ENCODE measurements around the gene MRPL43. TPM values are rescaled to one million over a fixed set of nuclear protein-coding genes. Genes with fewer than 3 reads are reported as not detected.

MRPL43 gene
- total and polyA plus RNA-seq, 12 donors: 58.4 to 214 (median 129) TPM

- peaks cover 0 to 32% of the 10 kb centered on the region in 2 donors for H3K36me3 ChIP-seq (replicated peaks in 1 of 2)
- peak; percentile 66 to 87 (median 83) for DNase-seq
- TF ChIP-seq CTCF (IDR thresholded peaks at IDR 0.05) (no peak), POLR2A (IDR thresholded peaks at IDR 0.05) (peak in 1 of 2 donors; percentile 62)
- H3K27ac ChIP-seq: peak overlapping the region; percentile 2 to 98 (median 92)
- H3K4me3 ChIP-seq: peak overlapping the region in 3 of 4 donors; percentile 43 to 69 (median 58)
- H3K27me3 ChIP-seq: no peaks in the 10 kb centered on the region
- intact Hi-C loops (cut with DNase I): no loop called here
- WGBS, 4 donors: 3 to 10% (median 5%) methylated on average over 5 to 6 of the region's 6 CpGs
- H3K4me1 ChIP-seq (replicated peaks in 1 of 2): peaks cover 14 to 26% of the 10 kb centered on the region in 2 donors
- H3K9me3 ChIP-seq (replicated peaks in 1 of 3): no peaks in the 10 kb centered on the region
These were observed 45.4 kb upstream of the MRPL43 start for GRCh38 chr10:101032637-101033224.

GRCh38 chr10:101031796-101032636 is 44.7 kb upstream of the MRPL43 start:
- H3K27ac ChIP-seq: peak overlapping the region; percentile 2 to 98 (median 92)

GRCh38 chr10:101031128-101031795 is 44.0 kb upstream of the MRPL43 start, which contains the start of the genes PDZD7 and SFXN3:
PDZD7 (minus strand) TSS chr10:101031129; CDS start chr10:101030219, 910 bp downstream.
SFXN3 (plus strand) TSS chr10:101031234; CDS start chr10:101034695, 3,461 bp downstream.
- peak; percentile 91 to 98 (median 97) for DNase-seq
- WGBS, 4 donors: 0% methylated on average over 11 to 38 of the region's 38 CpGs
- intact Hi-C loops (cut with DNase I): no loop called here

More at GRCh38 chr10:101031796-101032636, 44.7 kb upstream of the MRPL43 start:
- no peaks in the 10 kb centered on the region for H3K27me3 ChIP-seq
- peak; percentile 74 to 89 (median 80) for DNase-seq
- H3K36me3 ChIP-seq (replicated peaks in 1 of 2): peaks cover 0 to 25% of the 10 kb centered on the region in 2 donors
- peaks cover 14 to 26% of the 10 kb centered on the region in 2 donors for H3K4me1 ChIP-seq (replicated peaks in 1 of 2)
- no peaks in the 10 kb centered on the region for H3K9me3 ChIP-seq (replicated peaks in 1 of 3)
- peak overlapping the region; percentile 21 to 69 (median 50) for H3K4me3 ChIP-seq
- TF ChIP-seq POLR2A (IDR thresholded peaks at IDR 0.05) (peak in 1 of 2 donors; percentile 67), CTCF (IDR thresholded peaks at IDR 0.05) (no peak)
- WGBS, 4 donors: 0 to 5% (median 1%) methylated on average over 19 to 47 of the region's 47 CpGs
- intact Hi-C loops (cut with DNase I): no loop called here

More at GRCh38 chr10:101031128-101031795, 44.0 kb upstream of the MRPL43 start, which contains the start of the genes PDZD7 and SFXN3:
- no peaks in the 10 kb centered on the region for H3K9me3 ChIP-seq (replicated peaks in 1 of 3)
- H3K27ac ChIP-seq: peak within 1 kb of the TSS; percentile 2 to 98 (median 92)
- TF ChIP-seq POLR2A (IDR thresholded peaks at IDR 0.05) (peak in 1 of 2 donors; percentile 55), CTCF (IDR thresholded peaks at IDR 0.05) (no peak)
- no peaks in the 10 kb centered on the region for H3K27me3 ChIP-seq
- H3K36me3 ChIP-seq (replicated peaks in 1 of 2): peaks cover 0 to 18% of the 10 kb centered on the region in 2 donors
- H3K4me3 ChIP-seq: peak within 1 kb of the TSS; percentile 21 to 69 (median 50)
- peaks cover 14 to 26% of the 10 kb centered on the region in 2 donors for H3K4me1 ChIP-seq (replicated peaks in 1 of 2)

All from adrenal gland (tissue), 12 donors.